CD14-positive monocyte (primary cell): Measurements from ENCODE around the gene CLEC4A. TPM values are rescaled to one million over a fixed set of nuclear protein-coding genes. Genes with fewer than 3 reads are reported as not detected.
"Not testable (repeated sequence)": the region's sequence is repeated elsewhere in the genome, so short reads cannot be mapped to it uniquely, and the experiment has no call there.

Experiments used
- DNase-seq, 3 donors: peaks; one replicate each; pipeline ENCODE4 v3.0.0-alpha.2; 2011 to 2022
- H2AFZ ChIP-seq: 2 replicates; pipeline ENCODE4 v1.6.0; 2012; ENCODE audit warnings: mild to moderate bottlenecking, low read depth, low read length, inconsistent platforms; ENCODE audit not compliant: insufficient read depth, poor library complexity, severe bottlenecking
- H3K27ac ChIP-seq, 2 donors: 1 replicate in 1 of 2; 2 replicates in 1 of 2; pipeline ENCODE4 v1.5.1; 2012 to 2013; ENCODE audit warnings: low read length in 2 of 2, control low read depth in 1 of 2, inconsistent platforms in 1 of 2, low read depth in 1 of 2, mild to moderate bottlenecking in 1 of 2
- H3K27me3 ChIP-seq, 2 donors: one replicate each; pipeline versions ENCODE4 v1.6.0 to v1.6.1; 2011 to 2013; ENCODE audit warnings: low read length in 2 of 2; ENCODE audit not compliant: control insufficient read depth in 2 of 2, insufficient read depth in 2 of 2
- H3K36me3 ChIP-seq, 2 donors: replicated peaks in 1 of 2; 1 replicate in 1 of 2; 2 replicates in 1 of 2; pipeline versions ENCODE4 v1.5.1 to v1.6.1; 2012 to 2013; ENCODE audit warnings: low read length in 2 of 2, control low read depth in 1 of 2, inconsistent platforms in 1 of 2, mild to moderate bottlenecking in 1 of 2; ENCODE audit not compliant: insufficient read depth in 2 of 2, control insufficient read depth in 1 of 2
- H3K4me1 ChIP-seq, 2 donors: 1 replicate in 1 of 2; 2 replicates in 1 of 2; pipeline versions ENCODE4 v1.5.1 to v1.6.1; 2012 to 2013; ENCODE audit warnings: low read length in 2 of 2, control low read depth in 1 of 2, inconsistent platforms in 1 of 2, mild to moderate bottlenecking in 1 of 2, moderate library complexity in 1 of 2; ENCODE audit not compliant: insufficient read depth in 2 of 2, control insufficient read depth in 1 of 2
- H3K4me2 ChIP-seq: replicated peaks from 2 replicates; pipeline ENCODE3; 2012; ENCODE audit warnings: low read length, moderate library complexity, mild to moderate bottlenecking; ENCODE audit not compliant: poor library complexity, severe bottlenecking; ENCODE audit errors: extremely low read depth
- H3K4me3 ChIP-seq, 3 experiments: fragments of 200-600 bp in 1 of 3; sonication (generic) in 1 of 3; replicated peaks in 1 of 3; 1 replicate in 2 of 3; 2 replicates in 1 of 3; pipeline ENCODE4 v1.5.1; 2011 to 2013; ENCODE audit warnings: low read length in 3 of 3, mild to moderate bottlenecking in 3 of 3, control low read depth in 2 of 3, low read depth in 2 of 3, inconsistent platforms in 1 of 3, moderate library complexity in 1 of 3
- H3K79me2 ChIP-seq: 2 replicates; pipeline ENCODE4 v1.6.0; 2012; ENCODE audit warnings: mild to moderate bottlenecking, control low read depth, inconsistent platforms, low read length, moderate library complexity; ENCODE audit not compliant: insufficient read depth
- H3K9ac ChIP-seq: 2 replicates; pipeline ENCODE4 v1.6.0; 2017; ENCODE audit warnings: low read length, mild to moderate bottlenecking; ENCODE audit not compliant: insufficient read depth, poor library complexity, severe bottlenecking
- H3K9me3 ChIP-seq, 2 donors: replicated peaks in 1 of 2; 1 replicate in 1 of 2; 2 replicates in 1 of 2; pipeline versions ENCODE4 v1.5.1 to v1.6.1; 2012 to 2013; ENCODE audit warnings: low read length in 2 of 2, control low read depth in 1 of 2; ENCODE audit not compliant: control insufficient read depth in 1 of 2, insufficient read depth in 1 of 2
- H4K20me1 ChIP-seq: 2 replicates; pipeline ENCODE4 v1.6.0; 2012; ENCODE audit warnings: mild to moderate bottlenecking, low read length, control low read depth, moderate library complexity; ENCODE audit not compliant: insufficient read depth
- H3K27ac Mint-ChIP-seq, 7 donors: one replicate each; pipeline ENCODE4 v1.8.0; 2020; ENCODE audit warnings: mild to moderate bottlenecking in 7 of 7, mixed read lengths in 7 of 7, moderate library complexity in 6 of 7, inconsistent platforms in 2 of 7
- H3K27me3 Mint-ChIP-seq, 3 donors: one replicate each; pipeline ENCODE4 v1.8.0; 2021 to 2022; ENCODE audit warnings: low read depth in 3 of 3, mild to moderate bottlenecking in 3 of 3, mixed read lengths in 3 of 3, moderate library complexity in 3 of 3, inconsistent platforms in 1 of 3
- H3K36me3 Mint-ChIP-seq, 2 donors: one replicate each; pipeline ENCODE4 v1.8.0; 2020; ENCODE audit warnings: mixed read lengths in 2 of 2, inconsistent platforms in 1 of 2, mild to moderate bottlenecking in 1 of 2
- H3K4me1 Mint-ChIP-seq: one replicate; pipeline ENCODE4 v1.8.0; 2020; ENCODE audit warnings: mild to moderate bottlenecking, mixed read lengths
- H3K4me3 Mint-ChIP-seq, 2 donors: one replicate each; pipeline ENCODE4 v1.8.0; 2020; ENCODE audit warnings: mild to moderate bottlenecking in 2 of 2, mixed read lengths in 2 of 2, moderate library complexity in 1 of 2
- H3K9me3 Mint-ChIP-seq, 7 donors: one replicate each; pipeline ENCODE4 v1.8.0; 2020 to 2022; ENCODE audit warnings: mixed read lengths in 7 of 7, mild to moderate bottlenecking in 6 of 7, moderate library complexity in 6 of 7, inconsistent platforms in 2 of 7
- WGBS: methylation state at CpG from one replicate; pipeline ENCODE4 v1.1.5; 2013; ENCODE audit warnings: missing lambda C conversion rate; ENCODE audit not compliant: insufficient coverage; 5-methylcytosine and 5-hydroxymethylcytosine counted together
- intact Hi-C, 2 donors: fragments of 100-400 bp; cut with micrococcal nuclease; formaldehyde crosslinking; loops; one replicate each; pipeline versions ENCODE4 v1.15.0 to v1.15.1; 2023
- polyA plus RNA-seq, 3 donors: library from polyadenylated mRNA; depleted of rRNA in 1 of 3; unstranded in 2 of 3; stranded (reverse) in 1 of 3; fragments of 300-500 nt in 2 of 3; fragments of >200 nt in 1 of 3; fragmentation: Illumina TruSeq in 2 of 3; gene quantifications; 1 replicate in 2 of 3; 2 replicates in 1 of 3; pipeline ENCODE4 v1.2.3, GENCODE V29; 2012 to 2021
- TF ChIP-seq, protein P1 (sequence below): fragments of 200-600 bp; IDR thresholded peaks from one replicate; pipeline ENCODE4 v1.8.0; 2022; ENCODE audit warnings: antibody characterized with exemption, mild to moderate bottlenecking

The CLEC4A gene
- polyA plus RNA-seq, 3 donors: 122 to 365 (median 297) TPM

GRCh38 chr12:8082808-8083100, 40.7 kb upstream of the CLEC4A start:
- Histone ChIP-seq H3K4me1 (peaks cover 45 to 56% of the 10 kb centered on the region in 2 donors), H2AFZ (peak overlapping the region; percentile 87), H3K79me2 (peaks cover 74% of the 10 kb centered on the region), H4K20me1 (peaks cover 11% of the 10 kb centered on the region), H3K27me3 (no peaks in the 10 kb centered on the region), H3K4me2 (peak overlapping the region; percentile 85), H3K27ac (peak overlapping the region; percentile 96 to 97), H3K9me3 (no peaks in the 10 kb centered on the region), H3K9ac (peak overlapping the region; percentile 95), H3K4me3 (peak overlapping the region; percentile 99), H3K36me3 (peaks cover 0 to 26% of the 10 kb centered on the region in 2 donors)
- H3K27me3 Mint-ChIP-seq: no peaks in the 10 kb centered on the region
- H3K36me3 Mint-ChIP-seq: peaks cover 15 to 23% of the 10 kb centered on the region in 2 donors
- intact Hi-C loops: loop anchor here (5.0 kb wide), 1 partner anchor 35 kb away; no protein-coding TSS in a partner anchor
- no peak for DNase-seq
- H3K4me3 Mint-ChIP-seq: peak overlapping the region; percentile 99 to 100
- peaks cover 0 to 1% (median 0%) of the 10 kb centered on the region in 7 donors for H3K9me3 Mint-ChIP-seq
- peaks cover 62% of the 10 kb centered on the region for H3K4me1 Mint-ChIP-seq
- TF ChIP-seq, protein P1, sequence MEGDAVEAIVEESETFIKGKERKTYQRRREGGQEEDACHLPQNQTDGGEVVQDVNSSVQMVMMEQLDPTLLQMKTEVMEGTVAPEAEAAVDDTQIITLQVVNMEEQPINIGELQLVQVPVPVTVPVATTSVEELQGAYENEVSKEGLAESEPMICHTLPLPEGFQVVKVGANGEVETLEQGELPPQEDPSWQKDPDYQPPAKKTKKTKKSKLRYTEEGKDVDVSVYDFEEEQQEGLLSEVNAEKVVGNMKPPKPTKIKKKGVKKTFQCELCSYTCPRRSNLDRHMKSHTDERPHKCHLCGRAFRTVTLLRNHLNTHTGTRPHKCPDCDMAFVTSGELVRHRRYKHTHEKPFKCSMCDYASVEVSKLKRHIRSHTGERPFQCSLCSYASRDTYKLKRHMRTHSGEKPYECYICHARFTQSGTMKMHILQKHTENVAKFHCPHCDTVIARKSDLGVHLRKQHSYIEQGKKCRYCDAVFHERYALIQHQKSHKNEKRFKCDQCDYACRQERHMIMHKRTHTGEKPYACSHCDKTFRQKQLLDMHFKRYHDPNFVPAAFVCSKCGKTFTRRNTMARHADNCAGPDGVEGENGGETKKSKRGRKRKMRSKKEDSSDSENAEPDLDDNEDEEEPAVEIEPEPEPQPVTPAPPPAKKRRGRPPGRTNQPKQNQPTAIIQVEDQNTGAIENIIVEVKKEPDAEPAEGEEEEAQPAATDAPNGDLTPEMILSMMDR: no peak
- peak overlapping the region; percentile 98 to 100 (median 99) for H3K27ac Mint-ChIP-seq
- WGBS: no CpG with 5 or more reads among the region's 4 CpGs

- H2AFZ ChIP-seq, H3K9ac ChIP-seq, H3K27ac ChIP-seq, H3K27me3 Mint-ChIP-seq, H3K27me3 ChIP-seq, H3K9me3 Mint-ChIP-seq, H3K4me3 ChIP-seq, H3K9me3 ChIP-seq, H3K4me2 ChIP-seq, DNase-seq: not testable (repeated sequence)
- H3K36me3 ChIP-seq: peaks cover 3 to 39% of the 10 kb centered on the region in 2 donors
- peaks cover 43 to 64% of the 10 kb centered on the region in 2 donors for H3K4me1 ChIP-seq
- H3K36me3 Mint-ChIP-seq: peaks cover 24% of the 10 kb centered on the region in 2 donors
- H3K79me2 ChIP-seq: peaks cover 90% of the 10 kb centered on the region
- peak overlapping the region in 1 of 2 donors; percentile 4 for H3K4me3 Mint-ChIP-seq
- H4K20me1 ChIP-seq: peaks cover 27% of the 10 kb centered on the region
- H3K4me1 Mint-ChIP-seq: peaks cover 66% of the 10 kb centered on the region
- WGBS: no CpG with 5 or more reads among the region's 3 CpGs
- H3K27ac Mint-ChIP-seq: peak overlapping the region in 3 of 7 donors; percentile 65 to 100 (median 98)
- intact Hi-C loops: loop anchor here (5.0 kb wide), 1 partner anchor 37 kb away; no protein-coding TSS in a partner anchor
Observed at GRCh38 chr12:8084351-8084750, 39.1 kb upstream of the CLEC4A start.
